Myocyte (in vitro differentiated cells): Measurements from ENCODE around the gene NSUN2. TPM values are rescaled to one million over a fixed set of nuclear protein-coding genes. Genes with fewer than 3 reads are reported as not detected.
"Not testable (repeated sequence)": the region's sequence is repeated elsewhere in the genome, so short reads cannot be mapped to it uniquely, and the experiment has no call there.

Experiments used
- DNase-seq: peaks from one replicate; pipeline ENCODE4 v3.0.0-alpha.2; 2012; ENCODE audit warnings: low read depth
- total RNA-seq: library from RNA; depleted of rRNA; stranded (reverse); fragments of >200 nt; gene quantifications from 2 replicates; pipeline ENCODE4 v1.2.3, GENCODE V29; 2014

The NSUN2 gene
- total RNA-seq, 1 donor from 2014 or later, result 41.8 TPM

GRCh38 chr5:6584727-6585126, 48.1 kb downstream of the NSUN2 start:
- DNase-seq, result no peak

GRCh38 chr5:6584101-6584645, 48.7 kb downstream of the NSUN2 start:
- no peak for DNase-seq

- no peak for DNase-seq
Measured at GRCh38 chr5:6583049-6583880, 49.6 kb downstream of the NSUN2 start.

GRCh38 chr5:6582507-6583048, 50.3 kb downstream of the NSUN2 start:
- no peak for DNase-seq

- no peak for DNase-seq
Measured at GRCh38 chr5:6581559-6582426, 51.1 kb downstream of the NSUN2 start.

GRCh38 chr5:6581090-6581489, 51.8 kb downstream of the NSUN2 start:
- DNase-seq, result no peak

GRCh38 chr5:6579535-6579934, 53.3 kb downstream of the NSUN2 start:
- no peak for DNase-seq

- no peak for DNase-seq
Measured at GRCh38 chr5:6578676-6579343, 54.0 kb downstream of the NSUN2 start.

- DNase-seq, result peak; percentile 34
Measured at GRCh38 chr5:6576861-6577501, 55.9 kb downstream of the NSUN2 start.

- peak; percentile 18 for DNase-seq
Measured at GRCh38 chr5:6574537-6575245, 58.2 kb downstream of the NSUN2 start.

- no peak for DNase-seq
Measured at GRCh38 chr5:6574111-6574510, 58.7 kb downstream of the NSUN2 start.

GRCh38 chr5:6573651-6574101, 59.2 kb downstream of the NSUN2 start:
- no peak for DNase-seq

- DNase-seq, result no peak
Measured at GRCh38 chr5:6572825-6573380, 59.9 kb downstream of the NSUN2 start.

GRCh38 chr5:6572086-6572824, 60.6 kb downstream of the NSUN2 start:
- DNase-seq, result no peak

GRCh38 chr5:6571607-6572006, 61.2 kb downstream of the NSUN2 start:
- not testable (repeated sequence) for DNase-seq

- DNase-seq, result no peak
Measured at GRCh38 chr5:6570530-6570929, 62.3 kb downstream of the NSUN2 start.

- DNase-seq, result no peak
Measured at GRCh38 chr5:6568889-6569288, 64.0 kb downstream of the NSUN2 start.

- no peak for DNase-seq
Measured at GRCh38 chr5:6568383-6568782, 64.5 kb downstream of the NSUN2 start.

- DNase-seq, result no peak
Measured at GRCh38 chr5:6567835-6568234, 65.0 kb downstream of the NSUN2 start.
